NCI-H524 (cell line): Measurements from ENCODE around the gene EDNRB.
"Not testable (repeated sequence)": the region's sequence is repeated elsewhere in the genome, so short reads cannot be mapped to it uniquely, and the experiment has no call there.

Experiments used
- DNase-seq, 2 experiments: peaks; one replicate each; lab custom pipeline; 2025; lab: John Stamatoyannopoulos, UW

The EDNRB gene

DNA sequence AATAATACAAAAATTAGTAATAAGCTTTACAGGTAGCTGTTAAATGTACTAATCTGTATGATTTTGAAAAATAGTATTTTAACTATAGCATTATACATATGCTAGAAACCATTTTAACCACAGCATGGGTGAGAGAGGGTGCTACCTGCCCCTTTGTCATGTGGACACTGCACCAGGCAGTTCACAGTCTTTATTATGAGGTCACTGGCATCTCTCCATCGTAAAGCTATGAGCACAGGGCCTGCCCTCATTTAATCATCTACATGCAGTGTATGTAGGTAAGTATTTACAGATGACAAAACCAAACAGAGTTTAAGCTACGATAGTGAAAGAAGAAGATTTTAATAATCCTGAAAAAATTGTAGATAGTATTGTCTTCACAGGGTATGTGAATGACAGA, 21.7 kb downstream of the EDNRB start:
- no peak for DNase-seq

DNA sequence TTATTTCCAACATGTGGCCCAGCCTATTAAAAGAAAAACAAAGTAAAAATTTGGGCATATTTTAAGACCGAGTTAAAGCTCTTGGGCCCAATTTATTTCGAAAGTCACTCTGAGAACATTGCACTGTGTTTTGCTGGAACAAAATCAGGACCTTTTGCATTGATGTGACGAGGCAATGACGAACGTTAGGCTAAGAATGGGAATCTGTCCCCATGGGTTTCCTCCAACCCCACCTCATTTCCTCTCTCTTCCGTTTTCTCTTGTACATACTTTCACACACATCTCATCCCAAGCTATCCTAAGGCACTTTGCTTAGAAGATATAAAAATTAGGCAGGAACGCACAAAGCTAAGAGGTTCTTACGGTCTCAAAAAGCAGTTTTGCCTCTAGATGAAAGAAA, 22.1 kb downstream of the EDNRB start:
- DNase-seq = no peak

DNA sequence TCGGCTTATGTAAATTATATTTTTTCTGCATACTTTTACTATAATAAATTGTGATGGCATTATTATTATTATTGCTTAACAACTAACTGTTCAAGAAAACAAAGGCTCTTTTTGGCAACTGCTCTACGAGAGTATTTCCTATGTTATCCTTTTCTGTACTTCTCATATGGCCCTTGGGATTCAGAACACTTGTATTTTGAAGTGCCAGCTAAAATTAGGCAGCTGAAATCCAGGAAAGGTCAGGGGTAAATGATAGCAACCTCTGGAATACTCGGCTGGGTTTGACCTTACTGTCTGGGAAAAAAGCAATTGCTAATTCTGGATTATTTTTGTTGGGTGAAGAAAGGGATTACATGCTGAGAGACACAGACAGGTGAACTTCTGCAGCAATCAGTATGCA, 23.9 kb downstream of the EDNRB start:
- DNase-seq = no peak

DNA sequence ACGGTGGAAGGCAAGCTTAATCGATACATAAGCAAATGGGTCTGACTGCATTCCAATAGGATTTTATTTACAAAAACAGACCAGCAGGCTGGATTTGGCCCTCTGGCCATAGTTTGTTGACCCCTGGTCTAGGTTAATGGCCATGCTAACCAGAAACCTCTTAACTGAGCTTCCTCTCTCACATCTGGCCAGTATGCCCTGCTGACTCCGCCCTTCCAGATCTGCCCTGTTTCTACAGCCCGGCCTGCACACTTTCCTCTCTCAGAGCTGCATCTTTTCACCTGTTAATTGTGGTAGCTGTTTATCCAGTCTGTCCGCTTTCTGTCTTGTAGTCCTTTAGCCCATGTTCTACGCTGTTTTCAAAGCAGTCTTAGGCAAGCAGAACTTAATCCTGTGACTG, 25.6 kb downstream of the EDNRB start:
- DNase-seq = no peak

DNA sequence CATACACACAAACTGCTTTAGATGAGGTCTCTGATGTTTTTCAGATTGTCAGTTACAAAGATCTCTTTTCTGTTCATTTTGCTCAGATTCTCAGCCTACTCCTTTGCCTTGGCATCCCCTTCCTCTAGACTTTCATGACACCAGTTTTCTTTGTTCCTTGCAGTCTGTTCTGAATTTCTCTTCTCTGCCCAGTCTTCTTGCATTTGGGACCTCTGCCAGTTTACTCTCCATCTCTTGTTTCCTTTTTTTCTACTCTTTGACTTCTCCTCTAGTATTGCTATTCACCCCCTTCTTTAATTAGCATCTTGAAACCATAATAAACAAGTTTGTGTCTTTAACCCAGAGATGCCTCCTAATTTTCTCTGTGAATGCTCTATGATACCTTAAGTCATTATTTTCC, 26.1 kb downstream of the EDNRB start:
- no peak for DNase-seq

DNA sequence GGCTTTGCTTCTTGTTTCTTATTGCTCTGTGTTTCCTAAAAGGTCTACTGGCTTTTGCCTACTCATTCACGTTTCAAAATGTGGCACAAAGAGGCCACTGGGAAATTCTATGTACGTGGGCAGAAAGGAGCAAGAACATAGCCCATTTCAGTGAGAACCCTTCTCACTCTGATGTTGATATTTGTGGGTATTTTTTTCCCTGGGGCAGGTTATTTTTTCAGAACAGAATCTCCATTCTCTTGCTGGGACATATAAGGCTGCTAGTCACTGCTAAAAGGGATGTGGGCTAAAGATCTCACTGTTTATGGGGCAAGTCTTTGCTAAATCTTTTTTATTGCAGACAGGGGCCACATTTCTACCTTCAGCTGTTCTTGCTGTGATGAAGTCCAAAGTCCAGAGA, 27.1 kb downstream of the EDNRB start:
- no peak for DNase-seq

DNA sequence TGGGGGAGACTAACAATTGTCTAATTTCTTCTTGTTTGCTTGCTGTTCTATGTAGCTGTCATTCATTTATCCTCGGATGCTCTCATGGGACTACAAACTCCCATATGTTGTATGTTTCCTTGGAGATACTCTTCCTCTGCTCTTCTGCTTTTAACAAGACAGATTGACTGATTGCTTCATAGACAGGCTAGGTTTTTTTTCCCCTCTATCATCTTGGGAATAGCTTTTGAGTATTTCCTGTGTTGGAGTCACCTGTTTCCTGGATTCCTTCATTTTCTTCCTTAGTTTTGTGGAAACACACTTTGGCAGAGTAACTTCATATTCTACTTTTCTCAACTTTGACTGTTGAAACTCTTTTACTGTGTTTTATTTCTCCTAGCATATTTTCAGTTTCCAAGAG, 27.6 kb downstream of the EDNRB start:
- DNase-seq = peak in 1 of 2 experiments; percentile 9

DNA sequence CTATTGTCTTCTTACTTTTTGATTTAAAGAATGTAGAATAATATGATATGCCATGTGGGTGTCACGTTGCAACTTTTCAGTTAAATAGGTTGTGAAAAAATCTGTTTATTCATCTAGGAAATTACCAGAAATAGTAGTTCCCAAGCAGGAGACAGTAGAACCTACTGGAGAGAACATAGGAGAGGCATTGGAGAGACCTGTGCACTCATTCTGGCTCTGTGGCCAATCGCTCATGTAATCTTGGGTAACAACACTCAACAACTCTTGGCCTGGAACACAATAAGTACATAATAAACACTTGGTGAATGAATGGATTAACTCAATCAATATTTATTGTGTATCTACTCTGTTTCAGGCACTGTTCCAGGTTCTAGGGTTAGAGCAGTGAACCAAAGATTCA, 35.3 kb downstream of the EDNRB start:
- DNase-seq = no peak

DNA sequence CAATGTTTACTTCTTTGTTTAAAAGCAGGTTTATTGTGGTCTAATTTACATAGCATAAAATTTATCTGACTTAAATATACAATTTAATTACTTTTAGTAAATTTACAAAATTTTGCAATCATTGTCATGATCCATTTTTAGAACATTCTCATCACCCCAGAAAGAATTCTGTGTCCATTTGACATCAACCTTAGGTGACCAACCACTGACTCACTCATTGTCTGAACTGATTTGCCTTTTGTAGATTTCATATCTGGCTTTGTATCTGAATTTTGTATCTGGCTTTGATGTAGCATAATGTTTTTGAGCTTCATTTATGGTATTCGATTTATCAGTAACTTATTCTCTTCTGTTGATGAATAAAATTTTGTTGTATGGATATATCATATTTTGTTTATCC, 40.4 kb downstream of the EDNRB start:
- no peak for DNase-seq

DNA sequence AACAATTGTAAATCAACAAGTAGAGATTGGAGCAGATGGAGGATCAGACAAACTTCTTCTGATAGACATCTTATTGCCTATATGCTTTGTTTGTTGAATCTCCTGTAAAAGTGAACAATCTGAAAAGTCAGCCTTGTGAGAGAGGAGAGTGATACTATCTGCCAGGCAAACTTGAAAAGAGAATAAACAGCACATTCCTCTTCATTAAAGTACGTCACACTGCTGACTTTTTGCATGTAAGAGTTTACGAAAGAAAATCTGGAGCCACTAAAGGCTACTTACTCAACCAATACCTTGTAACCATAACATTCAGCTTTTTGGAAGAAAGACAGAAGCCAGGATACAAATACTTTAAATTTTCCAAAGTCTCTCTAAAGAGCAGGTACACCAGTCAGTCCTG, 42.5 kb downstream of the EDNRB start:
- DNase-seq = no peak

DNA sequence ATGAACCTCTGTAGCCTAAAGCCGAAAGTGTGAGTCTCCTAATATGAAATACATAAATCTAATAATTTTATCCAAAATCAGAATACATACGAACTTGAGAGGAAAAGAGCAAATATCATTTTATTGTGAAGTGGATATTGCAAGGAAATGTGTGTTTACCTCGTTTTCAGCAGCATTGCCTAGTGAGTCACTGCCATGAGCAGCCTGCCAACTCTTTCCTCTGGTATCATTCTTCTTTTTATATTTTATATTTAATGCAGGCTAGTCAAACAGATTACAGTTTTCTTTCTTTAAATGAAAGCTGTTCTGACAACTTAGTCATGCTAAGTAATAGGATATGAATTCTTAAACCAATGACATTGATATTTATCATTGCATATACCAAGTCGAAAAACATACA, 44.2 kb downstream of the EDNRB start:
- DNase-seq = no peak

DNA sequence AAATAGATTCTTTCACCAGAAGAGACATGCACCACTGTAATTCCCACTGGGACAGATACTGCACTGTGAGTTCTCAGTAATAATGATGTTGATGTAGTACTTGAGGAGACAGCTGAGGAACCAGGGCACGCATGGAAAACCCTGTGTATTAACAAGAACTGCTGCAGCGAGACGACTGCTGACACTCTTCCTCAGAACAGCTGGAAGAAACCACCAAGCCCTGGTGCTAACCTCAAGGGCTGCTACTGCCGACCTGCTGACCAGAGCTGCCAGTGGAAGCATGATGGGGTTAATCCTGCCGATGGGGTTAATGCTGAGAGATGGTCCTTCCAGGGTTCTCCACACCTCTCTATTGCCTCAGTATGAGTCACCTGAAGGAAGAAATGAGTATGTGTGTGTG, 45.6 kb downstream of the EDNRB start:
- no peak for DNase-seq

DNA sequence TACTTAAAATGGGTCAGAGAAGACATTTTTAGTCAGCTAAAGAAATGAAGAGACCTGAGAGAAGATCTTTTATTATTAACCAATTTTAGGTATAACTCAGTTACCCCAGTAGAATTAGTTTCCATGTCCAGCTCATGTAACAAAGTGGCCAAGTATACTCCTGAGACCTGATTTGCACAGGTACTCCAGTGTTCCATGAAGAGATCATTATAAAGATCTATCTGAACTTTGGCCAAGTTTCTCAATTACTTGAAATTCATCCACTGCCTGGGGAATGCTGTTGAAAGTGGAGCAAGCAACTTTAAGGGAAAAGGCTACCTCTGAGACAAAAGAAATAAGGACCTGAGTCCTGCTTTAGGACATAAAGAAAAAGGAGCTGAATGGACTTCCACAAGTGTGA, 47.0 kb downstream of the EDNRB start:
- DNase-seq = no peak

DNA sequence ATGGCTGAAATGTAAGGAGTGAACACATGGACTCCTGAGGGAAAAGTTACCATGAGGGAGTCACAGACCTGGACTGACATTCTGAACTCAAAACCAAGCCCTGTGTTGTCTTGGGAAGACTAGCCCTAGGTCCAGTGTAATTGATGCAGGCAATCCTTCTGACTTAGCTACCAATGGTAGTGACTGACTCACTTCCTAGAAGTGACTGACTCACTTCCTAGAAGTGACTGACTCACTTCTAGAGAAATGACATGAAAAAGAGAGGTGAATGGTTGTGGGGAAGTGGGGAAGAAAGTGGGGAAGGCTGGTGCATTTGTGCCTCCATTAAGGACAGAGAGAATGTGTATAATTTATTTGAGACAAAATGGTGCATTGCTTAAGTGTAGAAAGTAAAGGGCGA, 49.9 kb downstream of the EDNRB start:
- no peak for DNase-seq

DNA sequence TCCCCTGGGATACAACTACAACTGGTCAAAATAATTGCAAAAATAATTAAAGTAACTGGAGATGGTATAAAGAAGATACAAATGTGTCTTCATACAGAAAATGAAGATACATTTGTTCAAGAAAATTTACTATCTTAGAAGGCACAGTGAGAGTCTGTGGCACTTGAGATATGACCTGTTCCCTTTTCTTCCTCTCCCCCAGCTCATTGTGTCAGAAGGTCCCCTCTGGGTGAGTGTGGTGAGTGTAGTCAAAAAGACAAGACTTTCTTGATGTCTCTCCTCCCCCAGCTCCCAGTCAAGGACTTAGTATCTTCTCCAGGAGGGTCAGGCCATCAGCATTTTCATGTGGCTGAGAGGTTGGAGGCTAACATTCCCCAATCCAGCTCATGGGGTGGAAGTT, 51.7 kb downstream of the EDNRB start:
- no peak for DNase-seq

DNA sequence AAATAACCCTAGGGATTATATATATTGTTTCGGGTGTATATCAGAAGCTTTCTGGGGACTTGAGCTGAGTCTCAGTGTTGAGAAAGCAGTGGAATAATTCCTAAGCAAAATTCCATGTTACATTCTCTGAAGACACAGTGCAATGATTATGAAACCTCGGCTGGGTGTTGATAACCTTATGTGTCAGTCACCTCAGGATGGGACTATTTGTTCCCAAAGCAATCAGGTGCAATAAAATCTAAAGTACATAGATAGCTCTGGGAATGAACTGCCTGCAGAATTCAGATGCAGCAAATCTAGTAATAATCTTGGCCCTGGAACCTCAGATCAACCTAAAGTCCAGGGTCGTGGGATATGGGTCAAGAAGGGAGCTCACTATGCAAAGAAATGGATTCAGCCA, 53.0 kb downstream of the EDNRB start:
- no peak for DNase-seq

DNA sequence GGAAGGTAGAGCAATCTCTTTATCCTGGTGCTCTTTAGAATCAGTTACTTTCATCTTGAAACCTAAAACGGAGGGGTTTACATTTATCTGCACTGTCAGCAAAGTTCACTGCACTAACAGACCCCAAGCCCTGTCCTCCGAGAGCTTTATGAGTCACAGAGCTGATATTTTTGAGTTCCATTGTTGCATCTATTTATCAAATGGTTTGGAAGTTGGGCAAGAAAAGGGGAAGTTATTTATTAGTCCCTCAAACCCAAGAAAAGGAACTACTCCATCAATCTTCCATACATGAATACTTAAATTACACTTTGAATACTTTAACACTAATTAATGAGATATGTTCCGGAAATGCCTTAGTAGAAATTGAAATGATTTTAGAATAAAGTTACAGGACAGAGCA, 55.5 kb downstream of the EDNRB start:
- DNase-seq = no peak

DNA sequence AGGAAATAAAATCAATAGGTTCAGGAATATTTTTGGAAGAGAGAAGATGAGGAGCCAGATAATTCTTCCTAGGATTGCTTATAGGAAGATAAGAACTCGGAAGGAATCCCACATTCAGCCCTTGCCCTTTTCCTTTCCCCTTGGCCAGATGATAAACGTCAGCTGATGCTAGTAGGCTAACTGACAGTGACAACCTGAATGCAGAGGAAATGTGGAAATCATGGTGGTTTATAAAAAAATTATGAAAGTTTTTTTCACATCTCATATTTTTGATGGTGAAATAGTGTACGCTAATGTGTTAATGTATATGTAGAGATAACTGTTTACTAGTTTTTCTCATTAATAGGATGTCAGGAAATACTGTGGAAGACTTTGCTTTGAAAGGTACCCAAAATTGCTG, 56.9 kb downstream of the EDNRB start:
- no peak for DNase-seq

DNA sequence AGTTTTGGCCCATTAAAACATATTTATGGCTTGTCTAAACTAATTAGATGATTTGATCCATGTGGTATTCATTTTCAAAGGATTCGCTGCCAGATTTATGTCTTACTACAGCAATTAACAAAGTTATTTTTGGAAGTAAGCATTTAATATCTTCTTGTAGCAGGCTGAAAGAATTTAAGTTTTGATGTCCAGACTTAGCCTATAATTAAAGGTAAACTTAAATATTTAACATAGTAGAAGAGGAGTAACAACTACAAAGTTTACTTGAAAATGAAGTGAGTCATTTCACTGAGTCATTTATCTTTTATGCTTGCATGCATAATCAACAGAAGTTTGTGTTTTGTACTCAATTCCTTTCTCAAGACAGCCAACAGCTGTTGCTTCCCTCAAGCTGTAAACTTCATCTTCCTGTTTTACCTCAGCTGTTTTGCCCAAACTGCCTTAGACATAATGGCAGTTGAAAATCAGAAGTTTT, 58.1 kb downstream of the EDNRB start:
- DNase-seq = peak in 1 of 2 experiments; percentile 8

DNA sequence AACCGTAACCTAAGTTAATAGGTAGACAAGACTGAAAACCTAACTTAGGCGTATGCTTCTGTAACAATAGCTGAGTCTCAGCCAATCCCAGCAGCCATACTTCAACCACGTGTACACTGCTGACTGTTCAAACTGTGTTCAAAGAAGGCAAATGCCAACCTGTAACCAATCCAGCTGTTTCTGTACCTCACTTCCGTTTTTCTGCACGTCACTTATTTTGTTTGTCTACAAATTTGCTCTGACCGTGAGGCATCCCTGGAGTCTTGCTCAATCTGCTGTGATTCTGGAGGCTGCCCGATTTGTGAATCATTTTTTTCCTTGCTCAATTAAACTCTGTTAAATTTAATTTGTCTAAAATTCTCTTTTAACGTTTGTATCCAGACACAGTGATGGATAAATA, 59.2 kb downstream of the EDNRB start:
- DNase-seq = no peak

DNA sequence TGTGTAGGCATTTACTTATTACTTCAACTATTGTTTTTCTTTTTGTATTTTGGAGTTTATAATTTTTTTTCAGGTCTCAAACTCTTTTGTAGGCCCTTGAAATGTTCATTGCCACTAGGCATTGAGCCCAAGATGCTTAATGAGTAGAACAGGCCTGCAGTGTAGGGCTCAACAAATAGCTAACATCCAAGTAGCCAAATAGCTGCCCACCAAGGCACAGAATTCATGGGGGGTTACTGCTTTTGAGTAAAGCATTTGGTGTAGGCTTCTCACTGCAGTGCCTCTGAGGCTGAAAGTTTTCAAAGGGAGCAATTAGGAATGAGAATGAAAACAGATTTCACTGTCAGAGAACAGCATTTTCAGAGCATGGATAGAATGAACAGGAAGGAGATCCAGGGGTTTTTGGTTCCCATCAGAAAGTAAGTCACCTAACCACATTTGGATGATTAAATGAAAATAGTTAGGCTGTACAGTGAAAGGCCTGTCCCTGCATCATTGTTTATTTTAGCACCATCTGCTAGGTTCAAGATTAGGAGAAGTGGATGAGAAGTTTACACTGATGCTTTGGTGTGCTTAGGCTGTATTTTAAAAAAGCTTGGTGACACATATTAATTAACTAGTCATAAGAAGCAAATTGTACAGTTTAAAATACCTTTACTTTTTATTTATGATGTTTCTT, 61.0 kb downstream of the EDNRB start:
- DNase-seq = peak; percentile 31 to 60

DNA sequence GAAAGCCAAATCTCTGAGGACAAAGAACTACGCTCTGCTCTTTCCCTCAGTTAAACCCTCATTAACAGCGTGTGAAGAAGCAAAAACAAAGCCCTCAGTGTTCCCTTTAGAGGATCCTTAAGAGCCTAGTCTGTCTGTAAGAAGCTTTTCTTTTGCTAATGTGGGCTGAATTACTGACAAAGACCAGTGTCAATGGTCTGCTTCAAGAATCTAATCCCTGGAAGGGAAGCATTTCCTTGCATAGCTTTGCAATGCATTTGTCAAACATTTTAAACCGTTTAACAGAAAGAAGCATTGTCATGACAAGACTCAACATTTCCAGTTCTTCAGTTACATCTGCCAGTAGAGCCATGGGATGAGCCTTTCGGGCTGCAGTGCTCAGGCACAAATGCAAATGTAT, 64.9 kb downstream of the EDNRB start:
- peak in 1 of 2 experiments; percentile 28 for DNase-seq

DNA sequence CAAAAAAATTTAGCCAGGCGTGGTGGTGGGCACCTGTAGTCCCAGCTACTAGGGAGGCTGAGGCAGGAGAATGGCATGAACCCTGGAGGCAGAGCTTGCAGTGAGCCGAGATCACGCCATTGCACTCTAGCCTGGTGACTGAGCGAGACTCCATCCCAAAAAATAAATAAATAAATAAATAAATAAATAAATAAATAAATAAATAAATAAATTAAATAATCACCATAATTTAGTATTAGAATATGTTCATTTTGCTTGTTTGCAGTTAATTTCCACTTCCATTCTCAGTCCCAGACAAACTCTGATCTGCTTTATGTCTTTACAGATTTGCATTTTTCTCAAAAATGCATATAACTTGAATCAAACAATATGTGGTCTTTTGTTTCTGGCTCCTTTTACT, 70.6 kb downstream of the EDNRB start:
- not testable (repeated sequence) for DNase-seq

DNA sequence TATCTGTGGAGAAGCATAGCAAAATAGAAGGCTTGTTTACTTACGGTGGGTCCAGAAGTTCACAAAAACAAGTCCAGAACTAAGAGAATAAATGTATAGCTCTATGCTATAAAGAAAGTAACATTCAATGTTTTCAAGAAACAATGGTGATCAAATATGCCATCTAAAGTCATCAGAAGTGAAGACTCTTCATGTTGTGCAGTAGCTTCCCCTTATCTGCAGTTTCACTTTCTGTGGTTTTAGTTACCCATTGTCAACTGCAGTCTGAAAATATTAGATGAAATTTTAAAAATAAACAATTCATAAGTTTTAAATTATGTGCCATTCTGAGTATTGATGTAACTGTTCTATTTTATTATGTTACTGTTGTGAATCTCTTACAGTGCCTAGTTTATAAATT, 72.5 kb downstream of the EDNRB start:
- DNase-seq = no peak
